ENCODE results near the gene GRB10.

Gene GRB10

GRCh38 chr7:50687096-50687495 lies 95.6 kb downstream of the GRB10 start:
- DNase-seq: no peak

- DNase-seq: no peak
Observed at GRCh38 chr7:50685135-50686065, 97.3 kb downstream of the GRB10 start.

GRCh38 chr7:50684713-50685075 lies 98.0 kb downstream of the GRB10 start:
- DNase-seq: no peak

- DNase-seq: no peak
Observed at GRCh38 chr7:50684011-50684712, 98.5 kb downstream of the GRB10 start.

GRCh38 chr7:50682573-50682972 lies 100.1 kb downstream of the GRB10 start:
- DNase-seq: no peak

GRCh38 chr7:50682079-50682478 lies 100.6 kb downstream of the GRB10 start:
- no peak for DNase-seq

- no peak for DNase-seq
Observed at GRCh38 chr7:50681432-50682045, 101.2 kb downstream of the GRB10 start.

GRCh38 chr7:50679218-50680007 lies 103.3 kb downstream of the GRB10 start:
- DNase-seq: no peak

- no peak for DNase-seq
Observed at GRCh38 chr7:50678586-50678985, 104.1 kb downstream of the GRB10 start.

GRCh38 chr7:50677638-50677996 lies 105.1 kb downstream of the GRB10 start:
- no peak for DNase-seq

- no peak for DNase-seq
Observed at GRCh38 chr7:50676740-50677637, 105.7 kb downstream of the GRB10 start.

- DNase-seq: no peak
Observed at GRCh38 chr7:50676079-50676478, 106.6 kb downstream of the GRB10 start.

GRCh38 chr7:50674896-50675835 lies 107.5 kb downstream of the GRB10 start:
- DNase-seq: no peak

- no peak for DNase-seq
Observed at GRCh38 chr7:50674299-50674698, 108.4 kb downstream of the GRB10 start.

GRCh38 chr7:50673096-50673495 lies 109.6 kb downstream of the GRB10 start:
- DNase-seq: no peak

GRCh38 chr7:50672045-50672444 lies 110.7 kb downstream of the GRB10 start:
- DNase-seq: no peak

GRCh38 chr7:50671386-50671785 lies 111.3 kb downstream of the GRB10 start:
- no peak for DNase-seq

GRCh38 chr7:50669890-50670289 lies 112.8 kb downstream of the GRB10 start:
- no peak for DNase-seq

GRCh38 chr7:50667789-50668226 lies 114.9 kb downstream of the GRB10 start:
- DNase-seq: no peak

- DNase-seq: no peak
Observed at GRCh38 chr7:50667338-50667737, 115.4 kb downstream of the GRB10 start.

GRCh38 chr7:50666124-50666496 lies 116.6 kb downstream of the GRB10 start:
- DNase-seq: no peak

All from activated CD4-positive, alpha-beta T cell treated with anti-CD3 and anti-CD28 coated beads, Interleukin-2, amount 50 U/mL, for 4 hours (primary cell).